GM18499 (cell line): ENCODE measurements around the gene DNM3.
"Not testable (repeated sequence)": the region's sequence is repeated elsewhere in the genome, so short reads cannot be mapped to it uniquely, and the experiment has no call there.

Source experiments
- ATAC-seq: cut with Tn5 transposase; IDR thresholded peaks from one replicate; pipeline ENCODE4 v1.9.1; 2021; ENCODE audit warnings: moderate number of reproducible peaks; ENCODE audit not compliant: insufficient read depth, unreplicated experiment

The DNM3 gene

DNA sequence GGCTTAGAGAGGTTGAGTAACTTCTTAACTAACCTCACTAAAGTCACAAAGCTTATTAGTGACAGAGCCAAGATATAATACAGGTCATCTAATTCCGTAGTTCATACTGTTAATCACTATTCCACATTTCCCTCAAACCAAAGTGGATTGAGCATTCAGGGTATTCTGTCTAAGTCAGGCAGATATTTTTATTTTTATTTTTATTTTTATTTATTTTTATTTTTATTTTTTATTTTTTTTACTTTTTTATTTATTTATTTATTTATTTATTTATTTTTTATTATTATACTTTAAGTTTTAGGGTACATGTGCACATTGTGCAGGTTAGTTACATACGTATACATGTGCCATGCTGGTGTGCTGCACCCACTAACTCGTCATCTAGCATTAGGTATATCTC is 530.3 kb downstream of the DNM3 start:
- not testable (repeated sequence) for ATAC-seq

DNA sequence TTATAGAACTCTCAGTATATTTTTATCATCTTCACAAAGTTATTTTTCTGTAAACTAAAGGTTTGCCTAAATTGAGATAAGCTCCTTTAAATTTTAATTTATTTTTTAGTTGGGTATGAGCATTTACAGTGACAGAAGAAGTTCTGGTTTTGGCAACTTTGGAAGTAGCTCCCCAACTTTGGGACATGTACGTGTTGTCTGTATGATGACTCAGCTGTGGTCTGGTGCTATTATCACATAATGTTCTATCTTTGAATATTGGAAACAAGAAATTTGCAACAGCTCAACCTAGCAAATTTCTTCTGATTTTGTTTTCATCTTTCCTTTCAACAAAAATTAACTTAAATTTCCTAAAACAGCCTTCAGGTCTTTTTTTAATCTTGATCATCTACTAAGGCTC is 532.6 kb downstream of the DNM3 start:
- no peak for ATAC-seq

DNA sequence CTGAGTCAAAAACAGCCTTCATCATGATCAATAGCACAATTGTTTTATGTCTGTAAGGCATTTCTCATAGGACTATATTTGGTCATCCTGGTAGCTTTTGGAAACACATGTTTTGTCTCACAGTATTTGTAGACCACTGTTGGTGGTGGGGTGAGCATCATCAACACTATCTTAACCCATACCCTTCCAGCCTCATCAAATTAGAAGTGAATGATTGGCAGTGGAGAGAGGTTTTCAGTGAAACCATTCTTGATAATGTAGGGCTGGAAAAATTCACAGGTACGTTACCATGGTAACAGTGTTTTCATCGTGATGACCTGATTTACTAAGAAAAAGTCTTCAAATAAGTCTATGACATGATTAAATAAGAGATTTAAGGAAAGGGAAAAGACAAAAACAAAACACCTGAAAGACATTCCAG is 533.9 kb downstream of the DNM3 start:
- no peak for ATAC-seq

DNA sequence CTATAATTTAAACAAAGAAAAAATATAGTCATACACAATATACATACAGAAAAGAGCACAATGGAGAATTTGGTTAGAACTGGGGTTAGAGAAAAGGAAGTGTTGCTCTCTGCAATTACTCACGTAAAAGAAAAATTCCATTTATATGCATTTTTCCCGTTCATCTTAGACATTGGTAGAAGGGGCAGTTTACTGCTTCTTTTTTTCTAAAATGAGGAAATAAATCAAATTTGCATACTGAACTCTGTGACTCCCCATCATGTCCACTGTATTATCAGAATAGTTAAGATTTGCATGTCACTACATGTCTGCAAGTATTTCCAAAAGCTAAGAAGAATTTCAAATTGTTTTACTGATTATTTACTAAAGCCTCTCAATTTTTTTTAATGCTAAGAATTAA is 535.1 kb downstream of the DNM3 start:
- ATAC-seq, result no peak

DNA sequence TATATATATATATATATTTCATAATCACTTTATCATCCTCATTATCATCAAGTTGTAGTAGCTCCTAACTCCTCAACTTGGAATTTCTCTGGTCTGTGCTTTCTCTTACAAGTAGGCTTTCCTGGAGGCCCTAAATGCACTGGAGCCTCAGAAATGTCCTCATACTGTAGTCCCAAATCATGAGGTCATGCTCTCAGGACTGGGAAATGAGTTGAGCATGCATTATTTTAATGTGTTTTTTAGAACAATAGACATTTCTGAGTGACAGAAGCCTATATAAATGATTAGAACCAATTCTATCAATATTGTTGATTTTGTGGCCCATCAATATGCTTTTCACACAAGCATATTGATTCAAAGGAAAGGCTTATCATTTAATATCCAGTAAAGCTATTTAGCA is 536.3 kb downstream of the DNM3 start:
- no peak for ATAC-seq

DNA sequence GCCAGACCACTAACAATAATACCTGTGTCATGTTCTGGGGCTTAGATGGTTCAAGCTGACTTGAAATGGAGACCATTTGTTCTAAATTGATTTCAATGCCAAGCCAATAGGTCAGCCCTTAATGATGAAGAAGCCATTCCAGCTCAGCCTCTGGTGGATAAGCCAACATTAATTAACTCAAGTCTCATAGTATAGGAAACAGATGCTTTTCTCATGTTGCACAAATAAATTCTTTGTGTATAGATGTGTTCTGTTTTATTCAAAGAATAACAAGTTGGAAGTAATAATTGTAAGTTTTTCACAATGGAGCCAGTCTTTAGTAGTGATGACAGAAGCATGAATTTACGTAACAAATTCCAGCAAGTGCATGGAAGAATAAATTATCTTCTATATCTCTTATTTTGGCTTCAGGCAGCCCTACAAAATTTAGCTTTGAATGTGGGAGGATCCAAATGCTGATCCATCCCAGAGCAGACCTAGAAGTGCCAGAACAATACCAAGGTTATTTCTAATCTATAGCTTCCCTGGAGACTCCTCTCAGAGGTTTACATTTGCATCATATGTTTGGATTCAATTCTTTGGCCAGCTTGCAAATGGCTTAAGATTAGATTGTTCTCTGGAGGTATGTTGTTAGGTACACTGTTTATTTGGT is 536.9 kb downstream of the DNM3 start:
- ATAC-seq, result no peak

DNA sequence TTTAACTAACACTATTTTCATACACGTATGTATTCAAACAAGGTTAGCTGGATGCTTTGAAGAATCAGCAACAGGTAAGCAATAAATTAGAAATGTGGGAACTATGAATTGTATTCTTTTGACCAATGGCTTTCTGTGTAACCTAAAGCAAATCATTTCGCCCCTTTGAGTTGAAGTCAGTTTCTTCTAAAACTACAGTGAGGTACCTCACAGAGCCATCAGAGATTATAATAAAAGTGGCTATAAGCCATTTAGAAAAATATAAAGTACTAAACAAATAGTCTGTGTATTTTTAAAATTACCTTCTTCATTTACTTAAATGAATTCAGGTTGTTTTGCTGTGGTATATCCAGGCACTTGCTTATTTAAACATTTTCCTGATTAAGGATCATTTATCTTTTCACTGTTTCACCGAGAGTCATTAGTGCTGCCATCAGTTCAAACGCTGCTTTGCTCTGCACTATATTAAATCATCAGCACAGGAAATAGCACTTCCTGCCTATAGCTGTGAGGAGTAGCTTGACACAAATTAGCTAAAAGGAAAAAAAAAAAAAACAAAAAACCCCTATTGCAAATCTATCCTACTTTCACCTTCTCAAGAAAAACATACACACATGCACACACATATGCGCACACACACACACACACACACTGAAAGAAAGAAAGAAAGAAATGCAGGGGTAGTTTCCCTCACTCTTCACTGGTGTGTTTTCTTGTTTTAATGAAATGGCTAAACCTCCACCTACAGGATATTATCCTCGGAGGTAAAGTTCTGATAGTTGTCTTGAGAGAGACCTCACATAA is 539.3 kb downstream of the DNM3 start:
- peak; percentile 88 for ATAC-seq

DNA sequence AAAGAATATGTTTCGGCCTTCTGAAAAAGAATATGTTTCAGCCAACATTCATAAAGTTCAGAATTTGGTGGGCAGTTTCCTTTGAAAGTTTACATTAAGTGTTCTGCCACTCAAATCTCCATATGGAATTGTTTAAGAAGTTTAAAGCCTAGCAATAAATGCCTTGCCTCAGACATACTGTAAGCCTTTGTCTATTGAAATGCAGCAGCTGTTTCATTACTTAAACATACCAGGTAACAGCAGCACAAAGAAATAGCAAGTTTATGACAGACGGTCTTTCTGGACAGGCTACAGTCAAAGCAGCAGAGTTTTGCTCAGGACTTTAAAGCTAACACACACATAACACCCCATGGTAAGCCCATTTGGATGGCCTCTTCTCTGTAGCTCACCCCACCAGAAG is 540.6 kb downstream of the DNM3 start:
- no peak for ATAC-seq

DNA sequence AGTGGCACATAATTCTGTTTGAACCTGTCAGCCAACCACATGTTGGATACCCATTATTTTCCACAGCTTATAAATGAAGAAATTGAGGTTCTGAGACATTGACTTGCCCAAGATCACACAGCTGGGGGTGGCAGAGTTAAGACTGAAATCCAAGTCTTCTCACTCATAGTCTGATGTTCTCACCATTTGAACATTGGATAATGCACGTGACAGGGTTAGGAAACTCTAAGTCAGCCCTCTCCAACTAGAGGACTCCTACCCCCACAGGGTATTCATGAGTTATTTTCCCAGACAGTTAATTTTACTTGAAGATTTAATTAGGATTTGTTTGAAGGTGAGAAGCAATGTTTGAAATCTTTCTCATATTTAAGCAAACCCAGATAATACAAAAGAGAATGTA is 541.1 kb downstream of the DNM3 start:
- ATAC-seq, result no peak

DNA sequence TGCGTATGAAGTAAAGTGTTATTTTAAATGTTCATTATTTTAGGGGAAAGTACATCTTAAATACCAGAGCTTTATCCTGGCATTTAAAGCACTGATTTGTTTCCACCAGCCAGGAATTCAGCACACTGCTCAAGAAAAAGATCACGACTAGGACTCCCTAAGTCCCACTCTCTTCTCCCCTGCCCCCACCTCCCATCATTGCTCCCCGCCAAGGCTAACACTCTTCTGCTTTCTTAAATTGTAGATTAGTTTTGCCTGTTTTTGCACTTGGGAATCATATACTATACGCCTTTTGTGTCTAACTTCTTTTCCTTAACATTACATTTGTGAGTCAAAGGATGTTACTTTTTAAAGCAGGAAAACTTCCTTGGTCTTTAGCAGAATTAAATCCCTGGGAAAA is 541.7 kb downstream of the DNM3 start:
- no peak for ATAC-seq

DNA sequence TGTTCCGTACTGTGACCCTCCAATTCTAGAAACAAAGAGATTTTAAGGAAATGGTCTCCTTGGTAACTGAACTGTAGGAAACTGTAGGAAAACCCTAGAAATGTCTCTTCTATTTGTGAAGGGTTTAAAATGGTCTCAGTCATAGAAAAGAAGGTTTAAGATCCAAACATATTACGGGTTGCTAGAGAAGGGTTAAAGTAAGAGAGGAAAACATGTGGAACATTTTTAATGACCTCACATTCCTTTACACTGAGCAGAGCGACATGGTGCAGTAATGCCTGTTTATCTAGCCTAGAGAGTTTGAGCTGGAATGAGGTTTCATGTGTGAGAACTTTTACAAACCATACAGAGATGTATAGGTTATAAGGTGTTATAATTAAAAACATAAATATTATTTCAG is 542.2 kb downstream of the DNM3 start:
- ATAC-seq, result no peak

DNA sequence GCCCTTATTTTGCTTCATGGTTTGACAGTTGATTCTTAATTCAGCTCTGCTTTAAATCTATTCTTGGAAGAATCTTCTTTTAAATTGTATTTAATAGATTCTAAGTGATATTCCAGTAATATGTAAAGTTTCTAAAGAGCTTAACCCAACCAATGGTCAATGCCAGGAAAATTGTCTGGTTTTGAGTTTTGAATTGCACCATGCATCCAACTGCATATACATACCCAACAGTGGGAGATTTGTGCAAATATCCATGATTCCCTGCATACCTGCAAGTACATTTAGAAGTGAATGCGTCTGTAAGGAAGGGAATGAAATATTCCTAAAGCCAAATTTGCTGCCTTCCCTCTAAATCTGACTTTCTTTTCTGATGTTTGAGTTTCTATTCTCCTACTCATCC is 543.4 kb downstream of the DNM3 start:
- ATAC-seq, result no peak

DNA sequence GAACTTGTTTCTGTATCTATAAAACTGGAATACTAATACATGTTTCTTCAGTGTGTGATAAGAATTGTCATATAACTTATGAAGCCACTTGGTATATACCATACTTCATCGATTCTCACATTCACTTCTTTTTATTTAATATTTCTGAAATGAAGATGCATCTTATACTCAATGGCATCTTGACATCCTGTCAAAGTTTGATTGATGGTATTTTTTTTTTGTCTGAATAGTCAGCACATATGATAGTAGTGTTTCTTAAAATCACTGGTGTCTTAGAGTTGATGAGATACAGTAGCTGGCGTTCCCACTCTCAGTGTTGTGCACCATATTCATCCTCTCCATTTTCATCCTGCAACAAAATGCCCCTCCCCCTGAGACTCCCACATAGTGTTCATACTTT is 544.7 kb downstream of the DNM3 start:
- no peak for ATAC-seq

DNA sequence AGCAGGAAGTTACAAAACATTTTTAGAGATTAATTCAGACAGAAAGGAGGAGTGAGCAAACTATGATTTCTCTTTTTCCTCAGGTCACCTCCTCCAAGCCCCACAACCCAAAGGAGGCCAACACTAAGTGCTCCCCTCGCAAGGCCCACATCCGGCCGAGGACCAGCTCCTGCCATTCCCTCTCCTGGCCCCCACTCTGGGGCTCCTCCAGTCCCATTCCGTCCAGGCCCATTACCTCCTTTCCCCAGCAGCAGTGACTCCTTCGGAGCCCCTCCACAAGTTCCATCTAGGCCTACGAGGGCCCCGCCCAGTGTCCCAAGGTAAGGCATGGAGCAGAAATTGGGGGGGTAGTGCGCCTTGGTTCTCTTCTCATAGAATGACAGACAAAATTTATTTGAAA is 547.2 kb downstream of the DNM3 start:
- ATAC-seq, result no peak

DNA sequence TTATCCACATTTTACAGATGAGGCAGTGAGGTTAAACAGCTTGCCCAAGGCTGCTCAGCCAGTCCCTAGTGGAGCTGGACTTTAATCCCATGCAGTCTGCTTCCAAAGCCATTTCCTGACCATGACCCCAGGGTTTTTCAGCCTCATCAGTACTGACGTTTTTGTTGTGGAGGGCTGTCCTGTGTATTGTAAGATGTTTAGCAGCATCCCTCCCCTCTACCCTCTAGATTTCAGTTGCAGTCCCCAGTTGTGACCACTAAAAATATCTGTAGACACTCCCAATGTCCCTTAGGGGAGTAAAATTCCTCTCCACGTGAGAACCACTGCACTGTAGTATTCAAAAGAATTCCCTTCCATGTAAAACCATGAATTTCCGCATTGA is 549.0 kb downstream of the DNM3 start:
- no peak for ATAC-seq

DNA sequence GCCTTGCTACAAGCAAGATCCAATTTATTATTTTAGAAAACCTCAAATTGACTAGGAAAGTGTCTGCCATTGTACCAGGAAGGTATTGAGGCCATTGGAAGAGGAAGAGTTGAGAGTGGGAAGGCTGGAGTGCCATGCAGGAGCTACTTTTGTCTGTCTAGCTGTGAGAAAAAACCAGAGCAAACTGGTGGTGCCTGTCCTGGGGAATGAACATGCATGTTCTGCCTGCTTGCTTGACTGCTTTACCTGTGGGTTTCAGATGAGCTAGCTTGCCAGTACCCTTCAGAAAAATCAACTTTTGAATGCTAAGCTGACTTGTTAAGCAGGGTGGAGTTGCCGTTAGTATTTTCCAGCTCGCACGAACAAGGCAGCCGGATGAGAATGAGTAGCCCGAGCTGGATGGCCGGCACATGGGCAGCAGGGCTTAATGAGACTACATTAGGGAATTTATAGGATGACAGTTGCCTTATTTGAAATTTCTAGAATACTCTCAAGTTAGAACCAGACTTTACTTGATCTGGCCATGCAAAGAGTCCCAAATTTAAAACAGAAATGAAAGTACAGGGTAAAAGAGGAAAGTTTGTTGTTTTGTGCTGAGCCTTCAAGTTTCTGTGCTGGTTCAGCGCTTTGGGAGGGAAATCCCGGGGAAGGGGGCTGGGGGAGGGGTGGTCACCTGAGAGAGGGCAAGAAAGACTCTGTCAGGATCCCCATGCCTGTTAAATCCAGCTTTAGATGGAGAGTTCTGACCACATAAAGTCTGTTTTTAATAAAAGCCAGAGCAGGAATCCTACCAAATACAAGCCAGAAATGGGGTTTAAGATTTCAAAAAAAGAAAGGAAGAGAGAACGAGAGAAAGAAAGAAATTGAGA is 549.6 kb downstream of the DNM3 start:
- ATAC-seq, result peak; percentile 53

DNA sequence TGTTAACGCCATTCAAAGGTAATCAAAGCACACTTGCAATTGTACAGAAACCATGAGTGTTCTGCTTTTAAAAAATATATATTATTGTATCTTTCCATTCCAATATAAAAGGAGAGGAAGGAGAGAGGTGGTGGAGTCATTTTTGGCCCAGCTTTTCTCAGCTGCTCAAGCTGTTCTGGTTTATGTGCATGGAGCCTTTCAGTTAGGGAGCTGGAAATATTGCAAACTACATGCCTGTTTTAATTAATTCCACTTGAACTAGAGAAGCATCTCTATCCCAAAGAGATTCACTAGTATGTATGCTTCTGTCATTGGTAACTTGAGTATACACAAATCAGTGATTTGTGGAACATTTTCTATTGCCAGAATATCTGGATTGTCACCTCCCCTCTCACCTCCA is 550.7 kb downstream of the DNM3 start:
- ATAC-seq, result no peak

DNA sequence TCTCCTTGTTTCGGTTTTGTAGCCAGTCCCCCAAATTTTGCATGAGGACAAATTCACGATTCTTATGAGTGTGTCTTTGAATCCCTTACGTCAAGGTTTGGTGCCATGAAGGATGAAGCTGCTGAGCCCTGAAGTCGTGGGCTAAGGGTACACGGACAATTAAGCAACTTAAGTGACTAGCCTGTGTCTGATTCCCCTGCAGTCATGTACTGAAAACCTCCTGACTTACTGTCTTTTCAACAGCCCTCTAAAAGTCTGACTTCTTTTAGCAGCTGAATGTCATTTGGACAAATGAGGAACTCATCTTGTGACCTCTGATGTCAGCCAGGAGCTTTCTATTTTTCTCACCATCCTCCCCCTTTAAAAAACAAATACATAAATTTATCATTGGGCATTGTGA is 552.1 kb downstream of the DNM3 start:
- ATAC-seq, result no peak

DNA sequence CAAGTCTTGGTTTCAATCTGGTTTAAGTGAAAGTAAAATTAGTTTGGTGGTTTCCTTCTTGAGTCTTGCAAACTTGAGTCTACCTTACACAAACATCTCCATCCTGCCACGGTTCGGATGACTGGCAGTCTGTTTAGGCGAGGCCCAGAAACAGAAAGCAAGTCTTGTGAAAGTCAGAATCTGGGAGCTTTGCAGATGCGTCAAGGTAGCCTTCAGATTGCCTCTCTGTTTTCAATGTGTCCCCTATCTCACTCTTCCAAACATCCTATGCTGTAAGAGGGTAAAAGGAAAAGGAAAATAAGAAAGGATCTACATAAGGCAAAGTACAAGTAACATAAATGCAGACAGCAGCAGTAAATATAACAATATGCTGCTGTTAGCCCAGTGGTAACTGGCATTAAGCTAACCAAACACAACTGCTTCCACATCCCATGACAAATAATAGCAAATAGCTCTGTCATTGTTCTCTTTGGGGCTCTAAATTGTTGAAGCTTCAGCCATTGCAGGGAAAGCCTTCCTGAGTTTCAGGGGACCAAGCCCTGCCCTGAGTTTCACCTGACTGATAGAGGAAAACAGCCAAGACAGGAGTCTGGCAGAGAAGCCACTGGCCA is 552.9 kb downstream of the DNM3 start:
- peak; percentile 55 for ATAC-seq

DNA sequence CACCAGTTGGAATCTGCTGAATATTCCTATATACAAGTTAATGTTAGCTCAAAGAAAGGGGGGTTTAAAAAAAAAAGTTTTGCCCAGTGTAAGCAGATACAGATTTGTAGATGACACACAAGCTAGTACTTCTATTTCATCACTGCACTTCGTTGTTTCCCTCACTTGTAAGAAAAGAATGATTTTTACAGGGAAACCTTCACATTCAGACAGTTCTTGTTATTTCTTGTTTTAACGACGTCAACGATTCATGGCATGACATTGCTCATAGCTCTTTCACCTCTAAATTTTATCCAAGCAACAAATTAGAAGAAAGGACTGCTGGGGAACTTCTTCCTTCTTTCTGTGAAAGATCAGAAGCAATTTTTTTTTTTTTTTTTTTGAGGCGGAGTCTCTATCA is 553.5 kb downstream of the DNM3 start:
- no peak for ATAC-seq

DNA sequence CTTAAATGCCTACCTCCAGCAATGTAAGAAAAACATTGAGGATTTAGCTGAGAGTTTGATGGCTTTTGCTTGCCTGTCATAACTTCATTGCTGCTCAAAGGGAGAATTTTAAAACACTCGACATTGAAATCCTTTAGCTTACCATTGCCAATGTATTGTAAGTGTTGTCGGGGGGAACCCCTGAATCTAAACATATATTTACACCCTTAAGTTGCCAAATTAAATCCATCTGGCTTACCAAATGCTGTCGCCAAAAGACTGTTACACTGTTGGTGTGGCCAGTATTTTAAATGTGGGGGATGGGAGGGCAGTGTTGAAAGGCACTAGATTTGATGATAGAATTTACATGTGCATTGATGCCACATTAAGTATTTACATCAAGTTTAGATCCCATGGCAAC is 554.3 kb downstream of the DNM3 start:
- ATAC-seq, result no peak
